Measurements from ENCODE around the gene PLXDC1. TPM values are rescaled to one million over a fixed set of nuclear protein-coding genes. Genes with fewer than 3 reads are reported as not detected.
A peak's percentile ranks its signal among the peaks of the same experiment; 100 is the strongest.

Gene PLXDC1
- total and polyA plus RNA-seq, 2 of the 13 experiments (the other 11 are each of a cell fraction or from before 2014, with no cell fraction given) = not detected

GRCh38 chr17:39153599-39154051 lies 2.2 kb upstream of the PLXDC1 start (continued):
- TF ChIP-seq ZBTB37 (CRISPR knock-in tag; IDR thresholded peaks at IDR 0.05) (no peak), NONO (IDR thresholded peaks at IDR 0.05) (no peak), NONO (CRISPR knock-in tag; conservative IDR thresholded peaks at IDR 0.05) (no peak), TSC22D2 (CRISPR knock-in tag; IDR thresholded peaks at IDR 0.05; ENCODE audit: borderline replicate concordance) (no peak), RORA (CRISPR knock-in tag; IDR thresholded peaks at IDR 0.05) (no peak), BRCA1 (CRISPR knock-in tag; IDR thresholded peaks at IDR 0.05) (no peak), PCBP1 (IDR thresholded peaks at IDR 0.05; ENCODE audit: borderline replicate concordance, low read depth, low read length) (no peak), SRY (CRISPR knock-in tag; IDR thresholded peaks at IDR 0.05) (no peak), BORCS8-MEF2B (CRISPR knock-in tag; IDR thresholded peaks at IDR 0.05) (no peak), TAF1 (CRISPR knock-in tag; IDR thresholded peaks at IDR 0.05) (no peak), ZNF362 (CRISPR knock-in tag; IDR thresholded peaks at IDR 0.05; ENCODE audit: borderline replicate concordance) (no peak), ZNF749 (CRISPR knock-in tag; IDR thresholded peaks at IDR 0.05; ENCODE audit: borderline replicate concordance) (no peak), RCOR2 (CRISPR knock-in tag; IDR thresholded peaks at IDR 0.05) (no peak), ZNF44 (CRISPR knock-in tag; IDR thresholded peaks at IDR 0.05) (no peak), ARNT (IDR thresholded peaks at IDR 0.05) (no peak), UBTF (CRISPR knock-in tag; IDR thresholded peaks at IDR 0.05) (no peak), ZFP82 (CRISPR knock-in tag; IDR thresholded peaks at IDR 0.05; ENCODE audit: borderline replicate concordance) (0 out of 2 replicates have a peak, but pooled peaks have one; percentile 20), ZNF230 (CRISPR knock-in tag; IDR thresholded peaks at IDR 0.05) (no peak), CERS6 (CRISPR knock-in tag; IDR thresholded peaks at IDR 0.05) (no peak), ZNF563 (CRISPR knock-in tag; IDR thresholded peaks at IDR 0.05) (no peak), ZNF530 (CRISPR knock-in tag; IDR thresholded peaks at IDR 0.05; ENCODE audit: low read depth) (no peak), MXD1 (CRISPR knock-in tag; IDR thresholded peaks at IDR 0.05) (no peak), ZNF83 (CRISPR knock-in tag; IDR thresholded peaks at IDR 0.05; ENCODE audit: borderline replicate concordance) (no peak), ZNF256 (CRISPR knock-in tag; conservative IDR thresholded peaks at IDR 0.05) (no peak), CREB1 (IDR thresholded peaks at IDR 0.05) (no peak), CREB1 (CRISPR knock-in tag; IDR thresholded peaks at IDR 0.05) (peak; percentile 52; the same call in 1 of the 2 replicates)
